GM23248 (cell line): ENCODE data around the gene NOC2L.

Experiments used
- EZH2 ChIP-seq: fragments of 200-600 bp; sonication (generic); IDR thresholded peaks from 2 replicates; pipeline ENCODE4 v1.6.1; 2018; ENCODE audit warnings: antibody characterized with exemption, mild to moderate bottlenecking; ENCODE audit not compliant: insufficient read depth, poor library complexity, severe bottlenecking
- EZH2phosphoT487 ChIP-seq: fragments of 200-600 bp; sonication (generic); IDR thresholded peaks from 2 replicates; pipeline ENCODE4 v1.6.1; 2018; ENCODE audit warnings: antibody characterized with exemption, moderate library complexity, mild to moderate bottlenecking, low read depth; ENCODE audit not compliant: insufficient read depth

GRCh38 chr1:958823-959730, at the start of gene NOC2L:
- no peak for TF ChIP-seq EZH2
- no peak for TF ChIP-seq EZH2phosphoT487
